Suprapubic skin (tissue), 2 donors: ENCODE results near the gene AFP.

Experiments
- EP300 ChIP-seq: sonication (generic); formaldehyde crosslinking; IDR thresholded peaks from one replicate; pipeline ENCODE4 v1.6.1; 2017; ENCODE audit warnings: antibody characterized with exemption
- POLR2A ChIP-seq, 2 donors: fragments of 450-650 bp; IDR thresholded peaks; one replicate each; pipeline ENCODE4 v1.6.1; 2017; ENCODE audit warnings: antibody characterized with exemption in 2 of 2, mild to moderate bottlenecking in 2 of 2, moderate library complexity in 2 of 2

DNA sequence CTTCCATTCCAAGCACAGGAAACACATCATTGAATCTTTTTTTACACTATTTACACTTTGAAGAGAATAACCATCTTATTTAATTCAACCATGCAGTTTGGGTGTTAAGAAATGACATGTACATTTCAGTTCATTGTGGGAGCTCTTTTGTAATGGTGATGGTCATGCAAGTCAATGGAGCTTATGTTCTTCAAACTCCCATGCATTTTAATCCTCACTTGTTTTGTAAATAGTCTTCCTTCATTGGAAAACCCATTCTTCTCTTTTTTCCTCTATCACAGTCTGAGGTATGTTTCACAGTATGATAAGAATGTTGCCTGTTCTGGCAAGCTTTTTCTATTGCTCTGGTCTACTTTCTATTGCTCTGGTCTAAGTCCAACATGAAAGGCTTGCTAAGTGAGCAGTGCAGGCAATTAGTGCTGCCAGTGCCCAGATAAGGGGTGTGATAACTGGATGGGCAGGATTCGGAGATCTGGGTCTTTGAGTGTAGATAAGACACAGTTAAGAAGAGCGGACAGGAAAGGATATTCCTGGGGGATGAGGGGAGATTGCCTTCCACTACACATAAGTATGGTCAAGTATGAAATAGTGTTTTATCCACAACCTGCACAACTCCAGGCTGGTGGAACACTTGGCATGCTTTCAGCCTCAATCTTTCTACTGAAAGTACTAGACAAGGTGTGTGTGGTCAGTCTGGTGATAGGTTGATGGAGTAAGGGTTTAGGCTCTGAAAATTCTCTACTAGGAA lies 17.1 kb downstream of the AFP start:
- TF ChIP-seq EP300 (no peak), POLR2A (IDR thresholded peaks at IDR 0.05) (no peak)
